NCI-H460 (cell line): ENCODE data around the gene KIF1A. TPM values are rescaled to one million over a fixed set of nuclear protein-coding genes. Genes with fewer than 3 reads are reported as not detected.

Experiments used
- DNase-seq: peaks from one replicate; pipeline ENCODE4 v3.0.0-alpha.2; 2016; ENCODE audit warnings: low read depth; ENCODE audit errors: extremely low read depth
- small RNA-seq, 2 experiments: library from RNA; depleted of rRNA; stranded (forward); fragments of <200 nt; gene quantifications; one replicate each; pipeline ENCODE3, GENCODE V24; 2014
- total RNA-seq: library from RNA; depleted of rRNA; stranded (reverse); fragments of >200 nt; shearing (Covaris generic); gene quantifications from 2 replicates; pipeline ENCODE4 v1.2.3, GENCODE V29; 2014; rRNA removed

KIF1A gene
- total RNA-seq, 1 experiment from 2014 or later = 0.37 TPM

- DNase-seq = no peak
Measured at GRCh38 chr2:240664622-240665021, 155.4 kb downstream of the KIF1A start.

Small RNA genes lying within 50 kb of the gene (small RNA-seq; reads per million reads assigned to genes)
- gene AC011298.3 = 0 reads per million in 2 experiments

Other genes starting within 250 kb of the KIF1A start
- 22.3 and 23.3 TPM in 2 replicates for gene CAPN10, start 233.5 kb downstream of the KIF1A start, total RNA-seq
- 0.10 and 0.38 TPM in 2 replicates for gene GPR35, start 194.7 kb downstream of the KIF1A start, total RNA-seq
- gene AQP12B, start 137.3 kb downstream of the KIF1A start, total RNA-seq = not detected in 2 replicates
- gene AQP12A, start 128.4 kb downstream of the KIF1A start, total RNA-seq = not detected in 2 replicates
- gene AGXT, start 48.6 kb upstream of the KIF1A start, total RNA-seq = not detected in 2 replicates
- gene MAB21L4, start 75.9 kb upstream of the KIF1A start, total RNA-seq = not detected in 2 replicates
- not detected in 2 replicates for gene CROCC2, start 86.1 kb upstream of the KIF1A start, total RNA-seq
- 0.77 and 1.2 TPM in 2 replicates for gene SNED1, start 178.4 kb upstream of the KIF1A start, total RNA-seq